HS-5 (cell line): ENCODE data around the gene ELF4.

ENCODE experiments used
- DNase-seq: peaks from one replicate; pipeline ENCODE4 v3.0.0-alpha.2; 2012; ENCODE audit warnings: low read depth

The ELF4 gene

GRCh38 chrX:130047416-130047815 lies 62.9 kb downstream of the ELF4 start:
- DNase-seq: no peak

- no peak for DNase-seq
These were observed 70.5 kb downstream of the ELF4 start for GRCh38 chrX:130039847-130040246.

DNA sequence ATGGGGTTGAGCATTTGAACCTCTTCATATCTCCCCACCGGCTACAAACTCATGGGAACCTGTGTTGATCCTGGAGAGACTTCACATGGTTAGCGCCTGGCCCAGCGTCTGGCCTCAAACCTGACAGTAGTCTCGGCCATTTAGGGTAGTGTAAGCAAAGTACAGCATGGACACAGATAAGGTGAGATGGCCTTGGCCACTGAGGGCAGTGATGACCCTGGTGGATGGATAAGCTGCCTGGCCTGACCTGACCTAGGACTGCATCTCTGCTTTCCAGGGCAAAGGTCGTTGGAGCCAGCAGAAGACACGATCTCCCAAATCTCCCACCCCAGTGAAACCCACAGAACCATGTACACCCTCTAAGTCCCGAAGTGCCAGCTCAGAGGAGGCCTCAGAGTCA lies 76.1 kb downstream of the ELF4 start:
- DNase-seq: no peak

- no peak for DNase-seq
These were observed 77.7 kb downstream of the ELF4 start for GRCh38 chrX:130032552-130032951.

GRCh38 chrX:130030826-130031225 lies 79.5 kb downstream of the ELF4 start:
- no peak for DNase-seq

DNA sequence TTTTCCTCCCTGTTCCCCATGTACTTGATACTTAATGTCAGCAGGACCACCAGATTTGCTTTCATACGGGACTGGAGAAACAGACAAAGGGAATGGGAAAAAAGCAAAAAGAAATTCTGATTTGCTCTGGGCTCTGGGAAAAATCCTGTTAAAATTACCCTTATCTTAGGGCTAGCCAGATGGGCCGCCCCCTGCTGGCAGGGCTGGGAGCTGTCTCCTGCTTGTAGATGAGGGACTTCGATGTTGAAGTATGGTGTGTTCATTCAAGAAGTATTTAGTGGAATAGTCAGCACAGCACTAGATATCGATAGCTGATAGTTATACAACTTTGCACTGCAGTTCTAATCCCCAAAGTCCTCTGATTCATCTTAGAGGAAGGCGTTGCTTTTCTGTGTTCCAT lies 82.1 kb downstream of the ELF4 start:
- DNase-seq: peak; percentile 13

DNA sequence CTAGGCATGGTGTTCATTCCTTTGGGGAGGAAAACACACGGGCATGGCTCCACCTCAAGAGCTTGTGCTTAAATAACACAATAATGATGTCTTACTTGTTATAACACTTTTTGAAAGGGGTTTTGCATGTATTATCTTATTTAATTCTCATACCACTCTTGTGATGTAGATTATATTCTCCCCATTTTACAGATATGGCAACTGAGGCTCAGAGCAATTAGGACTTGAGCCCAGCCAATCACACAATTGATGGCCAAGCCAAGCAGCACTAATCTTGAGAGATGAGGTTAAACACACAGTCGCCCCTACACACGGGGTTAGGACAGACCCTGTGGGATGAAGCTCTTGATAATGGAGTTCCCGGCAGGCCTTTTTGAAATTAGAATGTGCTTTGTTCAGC lies 82.7 kb downstream of the ELF4 start:
- no peak for DNase-seq

GRCh38 chrX:130025256-130025655 lies 85.0 kb downstream of the ELF4 start:
- DNase-seq: no peak

- no peak for DNase-seq
These were observed 86.2 kb downstream of the ELF4 start for GRCh38 chrX:130024127-130024526.

DNA sequence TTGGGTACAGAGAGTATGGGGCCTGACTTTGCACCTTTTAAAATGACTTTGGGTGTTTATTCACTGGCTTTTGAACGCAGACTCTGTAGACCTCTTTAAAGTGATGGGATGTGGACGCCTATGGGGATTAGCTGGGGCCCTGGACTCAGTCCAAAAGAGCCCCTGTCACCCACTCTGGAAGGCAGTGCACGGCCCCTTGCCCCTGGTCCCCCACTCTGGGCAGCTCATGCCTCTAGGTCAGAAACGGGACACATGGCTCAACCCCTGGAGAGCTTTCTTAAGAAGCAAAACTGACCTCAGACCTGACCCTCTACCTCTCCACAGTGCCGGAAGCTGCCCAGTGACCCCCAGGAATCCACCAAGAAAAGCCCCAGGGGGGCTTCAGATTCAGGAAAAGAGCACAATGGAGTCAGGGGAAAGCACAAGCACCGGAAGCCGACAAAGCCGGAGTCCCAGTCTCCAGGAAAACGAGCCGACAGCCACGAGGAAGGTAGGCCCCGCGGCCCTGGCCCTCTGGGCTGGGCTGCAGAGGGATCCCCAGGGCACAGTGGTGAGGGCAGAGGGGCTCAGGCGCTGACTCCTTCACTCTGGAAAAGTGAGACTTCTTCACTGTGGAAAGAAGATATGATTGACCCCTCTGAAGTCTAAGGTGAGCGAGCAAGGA lies 89.5 kb downstream of the ELF4 start:
- DNase-seq: no peak

DNA sequence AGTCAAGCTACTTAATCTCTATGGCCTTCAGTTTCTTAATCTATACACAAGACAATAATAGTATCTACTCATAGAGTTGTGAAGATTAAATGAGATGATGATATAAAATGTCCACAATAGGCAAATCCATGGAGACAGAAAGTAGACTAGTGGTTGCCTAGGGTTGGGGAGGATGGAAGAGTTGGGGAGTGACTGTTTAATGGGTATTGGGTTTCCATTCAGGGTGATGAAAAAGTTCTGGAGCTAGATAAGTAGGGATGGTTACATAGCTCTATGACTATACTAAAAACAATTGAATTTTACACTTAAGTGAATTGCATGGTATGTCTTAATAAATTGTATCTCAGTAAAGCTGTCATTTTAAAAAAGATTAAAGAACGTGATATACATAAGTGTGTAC lies 92.2 kb downstream of the ELF4 start:
- DNase-seq: no peak

DNA sequence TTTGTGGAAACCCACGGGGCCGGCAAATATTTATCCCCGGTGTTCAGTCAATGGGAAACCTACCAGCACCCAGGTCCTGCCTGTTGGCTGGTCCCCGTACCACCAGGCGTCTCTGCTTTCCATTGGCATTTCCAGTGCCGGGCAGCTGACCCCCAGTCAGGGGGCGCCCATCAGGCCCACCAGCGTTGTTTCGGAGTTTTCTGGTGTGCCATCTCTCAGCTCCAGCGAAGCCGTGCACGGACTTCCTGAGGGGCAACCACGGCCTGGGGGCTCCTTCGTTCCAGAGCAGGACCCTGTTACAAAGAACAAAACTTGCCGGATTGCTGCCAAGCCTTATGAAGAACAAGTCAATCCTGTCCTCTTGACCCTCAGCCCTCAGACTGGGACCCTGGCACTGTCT lies 95.1 kb downstream of the ELF4 start:
- no peak for DNase-seq
